Brain microvascular endothelial cell (primary cell): ENCODE results near the gene ROBO1.

Source experiments
- DNase-seq: peaks from one replicate; pipeline ENCODE4 v3.0.0-alpha.2; 2020
- H3K27ac ChIP-seq: fragments of 250-450 bp; sonication (Bioruptor Pico); 2 replicates; pipeline ENCODE4 v1.5.1; 2020; ENCODE audit warnings: mild to moderate bottlenecking, moderate library complexity
- H3K27me3 ChIP-seq: fragments of 250-450 bp; sonication (Bioruptor Pico); replicated peaks from 2 replicates; pipeline ENCODE4 v1.5.1; 2020; ENCODE audit warnings: mild to moderate bottlenecking
- H3K36me3 ChIP-seq: fragments of 250-450 bp; sonication (Bioruptor Pico); replicated peaks from 2 replicates; pipeline ENCODE4 v1.5.1; 2020; ENCODE audit warnings: mild to moderate bottlenecking
- H3K4me3 ChIP-seq: 2 replicates; pipeline ENCODE4 v1.5.1; 2011; ENCODE audit warnings: low read depth, mild to moderate bottlenecking, control low read depth, low read length, moderate library complexity
- in situ Hi-C: cut with HindIII; loops from 2 replicates; pipeline ENCODE4 v1.10.0; 2017; ENCODE audit warnings: low sequenced_read_pairs, low pct_ligation_motif_present
- TF ChIP-seq, protein P1 (sequence below): IDR thresholded peaks from 2 replicates; pipeline ENCODE4 v1.5.1; 2011; ENCODE audit warnings: low read depth, mild to moderate bottlenecking, moderate library complexity, low read length, control low read depth, inconsistent platforms; ENCODE audit errors: missing control alignments

Gene ROBO1

GRCh38 chr3:78860567-78860966 is 907.2 kb downstream of the ROBO1 start:
- no peak overlapping the region for H3K27ac ChIP-seq
- H3K36me3 ChIP-seq, result no peaks in the 10 kb centered on the region
- no peak for DNase-seq
- in situ Hi-C loops, result no loop called here
- H3K4me3 ChIP-seq, result no peak overlapping the region
- no peaks in the 10 kb centered on the region for H3K27me3 ChIP-seq
- TF ChIP-seq, protein P1, sequence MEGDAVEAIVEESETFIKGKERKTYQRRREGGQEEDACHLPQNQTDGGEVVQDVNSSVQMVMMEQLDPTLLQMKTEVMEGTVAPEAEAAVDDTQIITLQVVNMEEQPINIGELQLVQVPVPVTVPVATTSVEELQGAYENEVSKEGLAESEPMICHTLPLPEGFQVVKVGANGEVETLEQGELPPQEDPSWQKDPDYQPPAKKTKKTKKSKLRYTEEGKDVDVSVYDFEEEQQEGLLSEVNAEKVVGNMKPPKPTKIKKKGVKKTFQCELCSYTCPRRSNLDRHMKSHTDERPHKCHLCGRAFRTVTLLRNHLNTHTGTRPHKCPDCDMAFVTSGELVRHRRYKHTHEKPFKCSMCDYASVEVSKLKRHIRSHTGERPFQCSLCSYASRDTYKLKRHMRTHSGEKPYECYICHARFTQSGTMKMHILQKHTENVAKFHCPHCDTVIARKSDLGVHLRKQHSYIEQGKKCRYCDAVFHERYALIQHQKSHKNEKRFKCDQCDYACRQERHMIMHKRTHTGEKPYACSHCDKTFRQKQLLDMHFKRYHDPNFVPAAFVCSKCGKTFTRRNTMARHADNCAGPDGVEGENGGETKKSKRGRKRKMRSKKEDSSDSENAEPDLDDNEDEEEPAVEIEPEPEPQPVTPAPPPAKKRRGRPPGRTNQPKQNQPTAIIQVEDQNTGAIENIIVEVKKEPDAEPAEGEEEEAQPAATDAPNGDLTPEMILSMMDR, result no peak

DNA sequence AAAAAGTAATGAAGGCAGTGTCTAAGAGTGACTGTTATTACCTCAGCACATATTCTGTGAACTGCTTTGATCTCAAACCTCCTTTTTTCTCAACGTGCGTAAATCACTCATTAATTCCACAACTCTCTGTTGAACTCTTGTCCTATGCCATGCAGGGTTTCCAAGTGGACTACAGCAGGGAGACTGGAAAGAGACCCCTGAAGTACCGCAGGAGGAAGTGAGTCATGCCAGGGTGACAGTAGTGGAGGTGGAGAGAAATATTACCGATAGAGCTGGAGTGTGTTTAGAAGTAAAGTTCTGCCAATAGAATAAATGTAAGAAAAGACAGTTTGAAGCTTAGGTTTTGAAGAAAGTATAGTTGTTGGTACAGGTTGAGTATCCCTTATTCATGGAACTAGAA is 908.9 kb downstream of the ROBO1 start:
- Histone ChIP-seq H3K27ac (no peak overlapping the region), H3K4me3 (no peak overlapping the region), H3K27me3 (no peaks in the 10 kb centered on the region), H3K36me3 (no peaks in the 10 kb centered on the region)
- TF ChIP-seq, protein P1, result no peak
- DNase-seq, result no peak
- in situ Hi-C loops, result no loop called here

GRCh38 chr3:78858174-78858573 is 909.6 kb downstream of the ROBO1 start:
- TF ChIP-seq, protein P1, result no peak

DNA sequence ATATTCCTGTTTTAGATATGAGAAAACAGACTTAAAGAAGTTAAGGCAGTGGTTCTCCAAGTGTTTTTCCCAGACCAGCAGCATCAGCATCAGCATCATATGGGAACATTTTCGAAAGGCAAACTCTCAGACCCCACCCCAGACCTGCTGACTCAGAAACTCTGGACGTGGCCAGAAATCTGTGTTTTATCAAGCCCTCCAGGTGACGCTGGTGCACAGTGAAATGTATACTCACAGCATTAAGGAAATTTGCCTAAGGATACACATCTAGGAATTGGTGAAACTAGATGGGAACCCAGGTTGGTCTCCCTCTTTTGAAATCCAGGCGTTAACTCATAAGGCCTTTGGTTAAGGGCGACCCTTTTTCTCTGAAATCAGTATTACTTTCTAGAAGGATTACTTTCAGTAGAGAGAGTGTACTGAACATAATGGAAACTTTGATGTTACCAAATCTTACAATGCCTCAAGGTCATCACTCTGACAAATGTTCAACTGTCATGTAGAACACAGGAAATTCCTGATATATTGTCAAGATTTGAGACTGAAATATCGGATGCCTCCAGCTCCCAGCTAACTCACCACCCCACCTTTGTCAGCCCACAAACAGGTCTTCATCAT is 910.2 kb downstream of the ROBO1 start:
- Histone ChIP-seq H3K27ac (no peak overlapping the region), H3K4me3 (no peak overlapping the region), H3K36me3 (no peaks in the 10 kb centered on the region), H3K27me3 (no peaks in the 10 kb centered on the region)
- no peak for DNase-seq
- in situ Hi-C loops, result no loop called here
- TF ChIP-seq, protein P1, result peak; percentile 49

More at GRCh38 chr3:78858174-78858573, 909.6 kb downstream of the ROBO1 start:
- H3K27me3 ChIP-seq, result no peaks in the 10 kb centered on the region
- no peak overlapping the region for H3K4me3 ChIP-seq
- no peak for DNase-seq
- no peaks in the 10 kb centered on the region for H3K36me3 ChIP-seq
- in situ Hi-C loops, result no loop called here
- no peak overlapping the region for H3K27ac ChIP-seq

- TF ChIP-seq, protein P1, result no peak
- in situ Hi-C loops, result no loop called here
- DNase-seq, result no peak
- H3K36me3 ChIP-seq, result no peaks in the 10 kb centered on the region
- H3K27ac ChIP-seq, result no peak overlapping the region
- H3K4me3 ChIP-seq, result no peak overlapping the region
- H3K27me3 ChIP-seq, result no peaks in the 10 kb centered on the region
These were observed 911.6 kb downstream of the ROBO1 start for GRCh38 chr3:78856164-78856563.

DNA sequence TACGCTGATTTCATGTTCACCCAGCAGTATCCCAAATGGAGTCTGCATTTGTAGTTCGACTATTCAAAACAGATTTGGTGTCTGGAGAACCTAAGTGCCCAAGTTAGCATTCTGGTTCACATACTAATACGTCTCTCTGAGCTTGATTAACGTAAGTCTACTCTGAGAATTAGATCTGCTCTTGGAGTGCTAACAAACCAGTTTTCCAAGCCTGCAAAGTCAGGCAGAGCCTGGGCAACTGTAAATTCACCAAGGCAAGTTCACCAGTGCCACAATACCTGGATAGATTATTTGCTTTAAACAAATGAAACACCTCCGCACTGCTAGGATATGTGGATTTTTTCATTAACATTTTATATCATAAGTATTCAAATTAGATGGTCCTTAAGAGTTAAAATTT is 912.6 kb downstream of the ROBO1 start:
- no peak overlapping the region for H3K27ac ChIP-seq
- no peak overlapping the region for H3K4me3 ChIP-seq
- in situ Hi-C loops, result no loop called here
- no peak for DNase-seq
- no peaks in the 10 kb centered on the region for H3K36me3 ChIP-seq
- TF ChIP-seq, protein P1, result no peak
- no peaks in the 10 kb centered on the region for H3K27me3 ChIP-seq
